CD8-positive, alpha-beta memory T cell (primary cell): ENCODE results near the gene GAPVD1. TPM values are rescaled to one million over a fixed set of nuclear protein-coding genes. Genes with fewer than 3 reads are reported as not detected.
"Not testable (repeated sequence)": the region's sequence is repeated elsewhere in the genome, so short reads cannot be mapped to it uniquely, and the experiment has no call there.

ENCODE experiments used
- CTCF ChIA-PET: fragments of 350-600 bp; sonication (Branson Sonifier 250); formaldehyde crosslinking; loops from one replicate; lab custom pipeline; 2021; ENCODE audit warnings: antibody characterized with exemption; lab: Charles Lee
- POLR2A ChIA-PET: fragments of 350-600 bp; sonication (Branson Sonifier 250); formaldehyde crosslinking; loops from one replicate; lab custom pipeline; 2021; ENCODE audit warnings: antibody characterized with exemption; lab: Charles Lee
- DNase-seq, 5 donors: peaks; one replicate each; pipeline versions ENCODE4 v3.0.0 to v3.0.0-alpha.2; 2020 to 2022; ENCODE audit warnings: mixed read lengths in 1 of 5
- H3K27ac ChIP-seq: one replicate; pipeline ENCODE4 v1.7.0; 2013; ENCODE audit warnings: low read depth, mild to moderate bottlenecking, low read length, moderate library complexity
- H3K27me3 ChIP-seq: 2 replicates; pipeline ENCODE4 v1.7.0; 2013; ENCODE audit warnings: low read length, mild to moderate bottlenecking; ENCODE audit not compliant: insufficient read depth, poor library complexity, severe bottlenecking
- H3K36me3 ChIP-seq: 2 replicates; pipeline ENCODE4 v1.7.0; 2013; ENCODE audit warnings: mild to moderate bottlenecking, low read length, moderate library complexity; ENCODE audit not compliant: insufficient read depth
- H3K4me1 ChIP-seq: 2 replicates; pipeline ENCODE4 v1.7.0; 2013; ENCODE audit warnings: mild to moderate bottlenecking, low read length, moderate library complexity; ENCODE audit not compliant: insufficient read depth
- H3K4me3 ChIP-seq: 2 replicates; pipeline ENCODE4 v1.7.0; 2013; ENCODE audit warnings: mild to moderate bottlenecking, low read length
- H3K9me3 ChIP-seq: 2 replicates; pipeline ENCODE4 v1.7.0; 2013; ENCODE audit warnings: mild to moderate bottlenecking, low read length
- H3K27ac Mint-ChIP-seq, 8 donors: one replicate each; pipeline ENCODE4 v1.8.0; 2020 to 2021; ENCODE audit warnings: mixed read lengths in 8 of 8, mild to moderate bottlenecking in 6 of 8, inconsistent platforms in 3 of 8, moderate library complexity in 3 of 8
- H3K27me3 Mint-ChIP-seq, 2 donors: one replicate each; pipeline ENCODE4 v1.8.0; 2020 to 2021; ENCODE audit warnings: mixed read lengths in 2 of 2, mild to moderate bottlenecking in 1 of 2, moderate library complexity in 1 of 2
- H3K36me3 Mint-ChIP-seq, 3 donors: one replicate each; pipeline ENCODE4 v1.8.0; 2020 to 2021; ENCODE audit warnings: mixed read lengths in 3 of 3, inconsistent platforms in 1 of 3, mild to moderate bottlenecking in 1 of 3
- H3K4me1 Mint-ChIP-seq, 3 donors: one replicate each; pipeline ENCODE4 v1.8.0; 2020 to 2021; ENCODE audit warnings: mixed read lengths in 3 of 3, inconsistent platforms in 1 of 3, mild to moderate bottlenecking in 1 of 3
- H3K4me3 Mint-ChIP-seq, 7 donors: one replicate each; pipeline ENCODE4 v1.8.0; 2020 to 2021; ENCODE audit warnings: mixed read lengths in 7 of 7, mild to moderate bottlenecking in 6 of 7, moderate library complexity in 4 of 7, inconsistent platforms in 2 of 7
- H3K9me3 Mint-ChIP-seq, 5 donors: one replicate each; pipeline ENCODE4 v1.8.0; 2020 to 2022; ENCODE audit warnings: mixed read lengths in 5 of 5, mild to moderate bottlenecking in 3 of 5, moderate library complexity in 2 of 5, inconsistent platforms in 1 of 5
- polyA plus RNA-seq: library from polyadenylated mRNA; unstranded; fragments of 300-500 nt; fragmentation: Illumina TruSeq; gene quantifications from one replicate; pipeline ENCODE4 v1.2.3, GENCODE V29; 2021
- total RNA-seq, 2 experiments: library from RNA; stranded (reverse); gene quantifications; one replicate each; pipeline ENCODE4 v1.2.3, GENCODE V29; 2021

GAPVD1 gene
- total and polyA plus RNA-seq, 3 experiments from 2014 or later: 42.7 to 55.4 (median 44.8) TPM

GRCh38 chr9:125258160-125258785 lies 3.4 kb upstream of the GAPVD1 start:
- H3K36me3 Mint-ChIP-seq: peaks cover 0 to 10% (median 0%) of the 10 kb centered on the region in 3 donors
- Histone ChIP-seq H3K36me3 (no peaks in the 10 kb centered on the region), H3K4me1 (peaks cover 12% of the 10 kb centered on the region), H3K27ac (no peak overlapping the region), H3K9me3 (no peaks in the 10 kb centered on the region), H3K27me3 (no peaks in the 10 kb centered on the region), H3K4me3 (no peak overlapping the region)
- DNase-seq: no peak
- H3K27ac Mint-ChIP-seq: no peak overlapping the region
- CTCF ChIA-PET: no interaction called here
- peaks cover 3 to 8% of the 10 kb centered on the region in 2 donors for H3K27me3 Mint-ChIP-seq
- H3K9me3 Mint-ChIP-seq: no peaks in the 10 kb centered on the region
- peak overlapping the region in 1 of 7 donors; percentile 76 for H3K4me3 Mint-ChIP-seq
- peaks cover 15 to 18% (median 18%) of the 10 kb centered on the region in 3 donors for H3K4me1 Mint-ChIP-seq
- POLR2A ChIA-PET: no interaction called here

GRCh38 chr9:125258832-125259534 lies 2.6 kb upstream of the GAPVD1 start:
- no peak overlapping the region for H3K4me3 ChIP-seq
- peaks cover 19% of the 10 kb centered on the region for H3K4me1 ChIP-seq
- peaks cover 3 to 8% of the 10 kb centered on the region in 2 donors for H3K27me3 Mint-ChIP-seq
- H3K27me3 ChIP-seq: no peaks in the 10 kb centered on the region
- no peak for DNase-seq
- no peaks in the 10 kb centered on the region for H3K9me3 Mint-ChIP-seq
- H3K4me1 Mint-ChIP-seq: peaks cover 21 to 25% (median 25%) of the 10 kb centered on the region in 3 donors
- H3K27ac ChIP-seq: no peak overlapping the region
- H3K36me3 ChIP-seq: no peaks in the 10 kb centered on the region
- H3K9me3 ChIP-seq: no peaks in the 10 kb centered on the region
- H3K36me3 Mint-ChIP-seq: peaks cover 0 to 14% (median 2%) of the 10 kb centered on the region in 3 donors
- H3K4me3 Mint-ChIP-seq: peak overlapping the region in 1 of 7 donors; percentile 76
- POLR2A ChIA-PET: no interaction called here
- CTCF ChIA-PET: no interaction called here
- H3K27ac Mint-ChIP-seq: peak overlapping the region in 1 of 8 donors; percentile 57

DNA sequence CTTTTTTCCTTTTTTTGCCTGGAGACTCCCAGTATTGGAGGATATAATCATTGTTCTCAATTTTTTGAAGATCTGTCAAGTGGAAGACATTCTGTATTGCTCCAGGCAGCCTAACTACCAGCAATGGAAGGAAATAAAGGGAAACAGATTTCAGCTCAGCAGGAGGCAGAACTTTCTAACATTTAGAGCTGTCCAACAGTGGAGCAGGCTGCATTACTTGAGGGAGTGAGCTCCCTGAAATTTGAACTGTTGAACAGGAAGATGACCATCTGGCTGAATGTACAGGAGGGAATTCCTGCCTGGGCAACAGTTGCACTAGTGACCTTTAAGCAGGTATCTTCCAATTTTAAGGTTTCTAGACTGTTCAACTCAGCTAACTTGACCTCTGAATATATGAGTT lies 1.1 kb upstream of the GAPVD1 start:
- Mint-ChIP-seq H3K4me3 (peak overlapping the region; percentile 95 to 99 (median 98)), H3K27ac (peak overlapping the region in 6 of 8 donors; percentile 72 to 99 (median 96)), H3K9me3 (no peaks in the 10 kb centered on the region), H3K27me3 (peaks cover 3 to 8% of the 10 kb centered on the region in 2 donors), H3K4me1 (peaks cover 33 to 39% (median 36%) of the 10 kb centered on the region in 3 donors), H3K36me3 (peaks cover 0 to 22% (median 2%) of the 10 kb centered on the region in 3 donors)
- Histone ChIP-seq H3K27ac (no peak overlapping the region), H3K9me3 (no peaks in the 10 kb centered on the region), H3K4me3 (no peak overlapping the region), H3K4me1 (peaks cover 32% of the 10 kb centered on the region), H3K36me3 (no peaks in the 10 kb centered on the region), H3K27me3 (no peaks in the 10 kb centered on the region)
- CTCF ChIA-PET: interaction anchor here (1.0 to 2.9 kb wide), 5 partner anchors 11 to 68 kb away, joined by 3 to 18 read pairs (median 3); partner anchors contain the start of gene HSPA5
- DNase-seq: no peak
- POLR2A ChIA-PET: interaction anchor here (0.7 to 4.3 kb wide), 3 partner anchors 18 to 81 kb away, joined by 3 to 47 read pairs (median 3); partner anchors contain the start of gene HSPA5

GRCh38 chr9:125262294-125262991 lies 817 bp downstream of the GAPVD1 start:
- POLR2A ChIA-PET: interaction anchor here (4.3 kb wide), 1 partner anchor 21 kb away, joined by 47 read pairs; the partner anchor contains the start of gene HSPA5
- H3K4me1 ChIP-seq: peaks cover 32% of the 10 kb centered on the region

DNA sequence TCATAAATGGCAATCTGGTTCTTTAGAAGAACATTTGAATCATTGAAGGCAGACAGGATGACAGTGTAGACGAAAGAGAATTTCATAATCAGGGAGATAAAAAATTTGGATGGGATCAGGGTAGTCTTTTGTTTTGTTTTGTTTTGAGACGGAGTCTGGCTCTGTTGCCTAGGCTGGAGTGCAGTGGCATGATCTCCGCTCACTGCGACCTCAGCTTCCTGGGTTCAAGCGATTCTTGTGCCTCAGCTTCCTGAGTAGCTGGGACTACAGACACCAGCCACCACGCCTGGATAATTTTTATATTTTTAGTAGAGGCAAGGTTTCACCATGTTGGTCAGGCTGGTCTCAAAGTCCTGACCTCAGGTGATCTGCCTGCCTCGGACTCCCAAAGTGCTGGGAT lies 2.4 kb downstream of the GAPVD1 start:
- POLR2A ChIA-PET: interaction anchor here (4.3 kb wide), 1 partner anchor 23 kb away, joined by 47 read pairs; the partner anchor contains the start of gene HSPA5
- Mint-ChIP-seq H3K4me3 (peak overlapping the region; percentile 52 to 98 (median 64)), H3K27ac (peak overlapping the region; percentile 54 to 93 (median 81)), H3K4me1 (peaks cover 47 to 65% (median 55%) of the 10 kb centered on the region in 3 donors), H3K36me3 (peaks cover 0 to 42% (median 4%) of the 10 kb centered on the region in 3 donors)
- H3K4me1 ChIP-seq: peaks cover 32% of the 10 kb centered on the region
- H3K9me3 Mint-ChIP-seq, H3K27me3 Mint-ChIP-seq, CTCF ChIA-PET, H3K27ac ChIP-seq, H3K4me3 ChIP-seq, H3K36me3 ChIP-seq, H3K9me3 ChIP-seq, H3K27me3 ChIP-seq: not testable (repeated sequence)
- DNase-seq: peak in 2 of 5 donors; percentile 21 to 62

More at GRCh38 chr9:125262294-125262991, 817 bp downstream of the GAPVD1 start:
- peaks cover under 1 to 3% of the 10 kb centered on the region in 2 donors for H3K27me3 Mint-ChIP-seq
- H3K4me3 ChIP-seq: peak overlapping the region; percentile 71
- no peaks in the 10 kb centered on the region for H3K36me3 ChIP-seq
- peaks cover 37 to 53% (median 46%) of the 10 kb centered on the region in 3 donors for H3K4me1 Mint-ChIP-seq
- H3K9me3 ChIP-seq: no peaks in the 10 kb centered on the region
- DNase-seq: peak in 2 of 5 donors; percentile 18 to 31
- no peaks in the 10 kb centered on the region for H3K9me3 Mint-ChIP-seq
- H3K36me3 Mint-ChIP-seq: peaks cover 0 to 32% (median 4%) of the 10 kb centered on the region in 3 donors
- H3K27me3 ChIP-seq: no peaks in the 10 kb centered on the region
- peak overlapping the region; percentile 72 to 99 (median 90) for H3K27ac Mint-ChIP-seq
- CTCF ChIA-PET: interaction anchor here (2.9 kb wide), 1 partner anchor 21 kb away, joined by 18 read pairs; the partner anchor contains the start of gene HSPA5
- H3K27ac ChIP-seq: peak overlapping the region; percentile 49
- H3K4me3 Mint-ChIP-seq: peak overlapping the region; percentile 95 to 99 (median 98)

DNA sequence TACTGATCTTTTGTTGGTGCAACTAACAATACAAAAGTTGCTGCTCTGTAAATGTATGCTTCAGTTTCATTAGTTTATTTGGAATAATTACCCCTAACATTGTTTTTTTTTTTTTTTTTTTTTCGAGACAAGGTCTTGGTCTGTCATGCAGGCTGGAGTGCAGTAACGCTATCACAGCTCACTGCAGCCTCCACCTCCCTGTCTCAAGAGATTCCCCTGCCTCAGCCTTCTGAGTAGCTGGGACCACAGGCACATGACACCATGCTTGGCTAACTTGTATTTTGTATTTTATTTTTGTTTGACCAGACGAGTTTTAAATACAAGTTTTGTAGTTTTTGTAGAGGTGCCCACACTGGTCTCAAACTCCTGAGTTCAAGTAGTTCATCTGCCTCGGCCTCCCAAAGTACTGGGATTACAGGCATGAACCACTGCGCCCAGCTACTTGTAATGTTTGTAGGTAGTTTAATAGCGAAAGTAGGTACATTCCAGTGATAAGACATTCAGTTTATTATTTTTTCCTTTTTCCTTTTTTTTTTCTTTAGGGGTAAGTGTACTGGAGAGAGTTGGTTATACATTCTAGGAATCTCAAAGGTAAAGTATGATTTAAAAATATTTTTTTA lies 6.9 kb downstream of the GAPVD1 start:
- POLR2A ChIA-PET: interaction anchor here (0.6 kb wide), 1 partner anchor 27 kb away, joined by 3 read pairs; no protein-coding TSS in a partner anchor
- no peaks in the 10 kb centered on the region for H3K9me3 ChIP-seq
- no peak for DNase-seq
- no peaks in the 10 kb centered on the region for H3K27me3 ChIP-seq
- H3K9me3 Mint-ChIP-seq: no peaks in the 10 kb centered on the region
- H3K27ac Mint-ChIP-seq: peak overlapping the region in 3 of 8 donors; percentile 29 to 66 (median 50)
- H3K36me3 ChIP-seq: no peaks in the 10 kb centered on the region
- no peak overlapping the region for H3K4me3 Mint-ChIP-seq
- H3K27me3 Mint-ChIP-seq: no peaks in the 10 kb centered on the region
- no peak overlapping the region for H3K4me3 ChIP-seq
- H3K36me3 Mint-ChIP-seq: peaks cover 0 to 45% (median 9%) of the 10 kb centered on the region in 3 donors
- CTCF ChIA-PET: no interaction called here
- peaks cover 25% of the 10 kb centered on the region for H3K4me1 ChIP-seq
- no peak overlapping the region for H3K27ac ChIP-seq
- peaks cover 47 to 74% (median 63%) of the 10 kb centered on the region in 3 donors for H3K4me1 Mint-ChIP-seq

- CTCF ChIA-PET: no interaction called here
- Mint-ChIP-seq H3K27me3 (no peaks in the 10 kb centered on the region), H3K4me1 (peaks cover 42 to 71% (median 60%) of the 10 kb centered on the region in 3 donors), H3K4me3 (no peak overlapping the region), H3K36me3 (peaks cover 0 to 41% (median 7%) of the 10 kb centered on the region in 3 donors), H3K9me3 (no peaks in the 10 kb centered on the region), H3K27ac (no peak overlapping the region)
- no peaks in the 10 kb centered on the region for H3K36me3 ChIP-seq
- H3K27ac ChIP-seq: no peak overlapping the region
- peaks cover 20% of the 10 kb centered on the region for H3K4me1 ChIP-seq
- no peak for DNase-seq
- POLR2A ChIA-PET: no interaction called here
- no peak overlapping the region for H3K4me3 ChIP-seq
- no peaks in the 10 kb centered on the region for H3K27me3 ChIP-seq
- no peaks in the 10 kb centered on the region for H3K9me3 ChIP-seq
Measured at GRCh38 chr9:125269014-125269397, 7.4 kb downstream of the GAPVD1 start.
